GM23338 (cell line): ENCODE results near the gene CERK. TPM values are rescaled to one million over a fixed set of nuclear protein-coding genes. Genes with fewer than 3 reads are reported as not detected.

Experiments used
- ATAC-seq: fragments of 200-7000 bp; cut with Tn5 transposase; 3 replicates; pipeline ENCODE4 v1.9.1; 2020
- DNase-seq: peaks from one replicate; pipeline ENCODE4 v3.0.0-alpha.2; 2015; ENCODE audit warnings: low spot score
- H2AFZ ChIP-seq: fragments of 200-600 bp; sonication (generic); 2 replicates; pipeline ENCODE4 v1.8.0; 2016; ENCODE audit warnings: antibody characterized with exemption, mild to moderate bottlenecking, moderate library complexity
- H3F3A ChIP-seq: fragments of 200-600 bp; sonication (generic); replicated peaks from 2 replicates; pipeline ENCODE4 v1.8.0; 2017; ENCODE audit warnings: antibody characterized with exemption, mixed run types, low read depth
- H3K27ac ChIP-seq: fragments of 200-600 bp; sonication (generic); 2 replicates; pipeline ENCODE4 v1.6.1; 2016; ENCODE audit warnings: low read depth
- H3K27me3 ChIP-seq: fragments of 200-600 bp; sonication (generic); 2 replicates; pipeline ENCODE4 v1.8.0; 2016; ENCODE audit warnings: mild to moderate bottlenecking, mixed run types, moderate library complexity; ENCODE audit not compliant: insufficient read depth
- H3K36me3 ChIP-seq: fragments of 200-600 bp; sonication (generic); 2 replicates; pipeline ENCODE4 v1.8.0; 2016; ENCODE audit warnings: mild to moderate bottlenecking; ENCODE audit not compliant: insufficient read depth
- H3K4me1 ChIP-seq: fragments of 200-600 bp; sonication (generic); 2 replicates; pipeline ENCODE4 v1.8.0; 2016; ENCODE audit warnings: mild to moderate bottlenecking, moderate library complexity; ENCODE audit not compliant: insufficient read depth
- H3K4me2 ChIP-seq: fragments of 200-600 bp; sonication (generic); 2 replicates; pipeline ENCODE4 v1.7.1; 2017; ENCODE audit warnings: mixed run types
- H3K4me3 ChIP-seq: fragments of 200-600 bp; sonication (generic); 2 replicates; pipeline ENCODE4 v1.6.1; 2016; ENCODE audit warnings: mixed run types
- H3K79me2 ChIP-seq: fragments of 200-600 bp; sonication (generic); replicated peaks from 2 replicates; pipeline ENCODE4 v1.8.0; 2017; ENCODE audit warnings: mild to moderate bottlenecking; ENCODE audit not compliant: insufficient read depth
- H3K9me2 ChIP-seq: fragments of 200-600 bp; sonication (generic); 2 replicates; pipeline ENCODE4 v1.8.0; 2017; ENCODE audit not compliant: insufficient read depth
- H4K20me1 ChIP-seq: fragments of 200-600 bp; sonication (generic); replicated peaks from 2 replicates; pipeline ENCODE4 v1.8.0; 2017; ENCODE audit warnings: mild to moderate bottlenecking; ENCODE audit not compliant: insufficient read depth
- H3K27ac Mint-ChIP-seq: 2 replicates; pipeline ENCODE4 v1.8.0; 2020; ENCODE audit warnings: inconsistent platforms, mild to moderate bottlenecking, moderate library complexity, mixed read lengths
- H3K27me3 Mint-ChIP-seq: 3 replicates; pipeline ENCODE4 v1.8.0; 2022; ENCODE audit warnings: low read depth, mild to moderate bottlenecking, moderate library complexity, mixed read lengths, inconsistent platforms; ENCODE audit not compliant: insufficient read depth, poor library complexity
- H3K36me3 Mint-ChIP-seq: 3 replicates; pipeline ENCODE4 v1.8.0; 2021; ENCODE audit warnings: low read depth, mild to moderate bottlenecking, inconsistent platforms, moderate library complexity, mixed read lengths
- H3K4me1 Mint-ChIP-seq: 3 replicates; pipeline ENCODE4 v1.8.0; 2020; ENCODE audit warnings: mild to moderate bottlenecking, inconsistent platforms, mixed read lengths
- H3K4me3 Mint-ChIP-seq: 3 replicates; pipeline ENCODE4 v1.8.0; 2021; ENCODE audit warnings: moderate library complexity, mild to moderate bottlenecking, inconsistent platforms, mixed read lengths
- H3K9me3 Mint-ChIP-seq: 3 replicates; pipeline ENCODE4 v1.8.0; 2020; ENCODE audit warnings: moderate library complexity, mild to moderate bottlenecking, inconsistent platforms, mixed read lengths
- CREB1 ChIP-seq: fragments of 250-450 bp; sonication (Bioruptor Pico); IDR thresholded peaks from 2 replicates; pipeline ENCODE4 v1.5.0; 2020; ENCODE audit warnings: low read depth, mild to moderate bottlenecking, moderate library complexity
- EZH2phosphoT487 ChIP-seq: fragments of 200-600 bp; sonication (generic); IDR thresholded peaks from one replicate; pipeline ENCODE4 v1.8.1; 2018; ENCODE audit warnings: antibody characterized with exemption; ENCODE audit not compliant: unreplicated experiment
- JUNB ChIP-seq: IDR thresholded peaks from one replicate; pipeline ENCODE4 v1.6.1; 2016; ENCODE audit warnings: antibody characterized with exemption; ENCODE audit not compliant: unreplicated experiment
- polyA plus RNA-seq: library from polyadenylated mRNA; unstranded; fragments of >200 nt; fragmentation: Nextera tagmentation; extraction: Ambion mirVana; gene quantifications from 2 replicates; pipeline ENCODE4 v1.2.1, GENCODE V29; 2016
- total RNA-seq: library from RNA; depleted of rRNA; stranded (reverse); fragments of >200 nt; shearing (Covaris generic); gene quantifications from 2 replicates; pipeline ENCODE4 v1.2.3, GENCODE V29; 2014
- TF ChIP-seq, protein P1 (sequence below): fragments of 250-450 bp; sonication (Bioruptor Pico); IDR thresholded peaks from 2 replicates; pipeline ENCODE4 v1.5.0; 2020; ENCODE audit warnings: mild to moderate bottlenecking, moderate library complexity
- TF ChIP-seq, protein P2 (sequence below): IDR thresholded peaks from one replicate; pipeline ENCODE4 v1.6.1; 2018; ENCODE audit warnings: antibody characterized with exemption; ENCODE audit not compliant: unreplicated experiment

Gene CERK
- total and polyA plus RNA-seq, 2 experiments from 2014 or later = 12.7 to 62.9 TPM

DNA sequence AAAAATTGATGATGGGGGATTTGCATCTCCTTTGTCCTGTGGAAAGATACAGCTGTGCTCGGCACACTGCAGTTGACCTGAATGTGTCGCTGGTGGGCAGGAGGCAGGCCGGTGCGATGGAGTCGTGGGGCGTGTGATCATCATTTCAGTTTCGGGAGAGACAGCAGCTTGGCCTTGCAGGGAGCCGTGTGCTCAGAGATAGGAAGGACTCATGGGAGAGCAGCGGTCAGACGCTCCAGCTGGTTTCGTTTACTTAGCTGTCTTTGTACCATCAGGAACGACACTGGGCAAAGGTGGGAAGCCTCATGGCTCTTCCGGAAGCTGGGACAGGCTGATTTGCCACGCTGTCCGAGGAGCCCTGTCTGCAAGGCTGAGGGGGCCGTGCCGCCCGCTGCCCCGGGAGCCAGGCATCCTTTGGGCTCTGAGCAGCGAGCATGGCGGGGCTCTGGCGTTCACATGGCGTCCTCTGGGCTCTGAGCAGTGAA lies 85.2 kb downstream of the CERK start:
- Histone ChIP-seq H2AFZ (no peak overlapping the region), H4K20me1 (no peaks in the 10 kb centered on the region)
- H3K27ac Mint-ChIP-seq = peak overlapping the region; percentile 25; the same call in 1 of the 2 replicates

DNA sequence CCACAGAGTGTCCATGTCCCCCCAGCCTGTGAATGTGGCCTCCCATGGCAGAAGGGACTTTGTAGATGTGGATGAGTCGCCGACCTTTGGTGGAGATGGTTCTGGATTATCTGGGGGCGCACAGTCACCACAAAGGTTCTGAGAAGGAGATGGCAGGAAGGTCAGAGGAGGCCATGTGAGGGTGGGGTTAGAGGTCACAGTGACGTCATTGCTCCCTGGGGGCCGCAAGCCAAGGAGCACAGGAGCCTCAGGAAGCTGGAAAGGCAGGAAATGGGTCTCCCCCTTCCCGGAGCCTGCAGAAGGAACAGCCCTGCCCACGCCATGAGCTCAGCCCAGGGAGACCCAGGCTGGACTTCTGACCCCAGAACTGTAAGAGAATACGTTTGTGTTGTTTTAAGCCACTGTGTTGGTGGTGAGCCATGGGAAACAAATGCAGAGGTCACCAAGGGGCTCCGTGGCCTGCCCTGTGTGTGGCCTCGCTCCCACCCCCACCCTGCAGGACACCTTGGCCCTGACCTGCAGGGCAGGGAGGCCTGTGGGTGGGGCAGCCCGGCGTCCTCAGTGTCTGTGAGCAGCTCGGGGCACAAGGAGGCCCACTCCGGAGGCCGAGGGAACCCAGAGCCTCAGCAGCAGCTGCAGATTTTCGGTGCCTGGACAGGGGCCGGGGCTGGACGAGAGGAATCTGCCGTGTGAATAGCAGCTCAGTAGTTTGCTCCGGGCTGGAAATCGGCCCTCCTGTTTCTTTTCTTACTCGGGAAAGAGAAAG lies 85.8 kb downstream of the CERK start:
- no peak overlapping the region for H2AFZ ChIP-seq
- H3K27me3 Mint-ChIP-seq = peaks cover 14% of the 10 kb centered on the region
- H3F3A ChIP-seq = no peaks in the 10 kb centered on the region
- H3K36me3 Mint-ChIP-seq = no peaks in the 10 kb centered on the region
- H3K9me3 Mint-ChIP-seq = no peaks in the 10 kb centered on the region
- no peaks in the 10 kb centered on the region for H3K79me2 ChIP-seq
- H4K20me1 ChIP-seq = no peaks in the 10 kb centered on the region
- no peak overlapping the region for H3K4me2 ChIP-seq
- H3K27me3 ChIP-seq = no peaks in the 10 kb centered on the region
- H3K4me1 ChIP-seq = no peaks in the 10 kb centered on the region
- no peak overlapping the region for H3K4me3 Mint-ChIP-seq
- H3K27ac ChIP-seq = no peak overlapping the region
- no peak for TF ChIP-seq CREB1 (CRISPR knock-in tag)
- TF ChIP-seq, protein P1, sequence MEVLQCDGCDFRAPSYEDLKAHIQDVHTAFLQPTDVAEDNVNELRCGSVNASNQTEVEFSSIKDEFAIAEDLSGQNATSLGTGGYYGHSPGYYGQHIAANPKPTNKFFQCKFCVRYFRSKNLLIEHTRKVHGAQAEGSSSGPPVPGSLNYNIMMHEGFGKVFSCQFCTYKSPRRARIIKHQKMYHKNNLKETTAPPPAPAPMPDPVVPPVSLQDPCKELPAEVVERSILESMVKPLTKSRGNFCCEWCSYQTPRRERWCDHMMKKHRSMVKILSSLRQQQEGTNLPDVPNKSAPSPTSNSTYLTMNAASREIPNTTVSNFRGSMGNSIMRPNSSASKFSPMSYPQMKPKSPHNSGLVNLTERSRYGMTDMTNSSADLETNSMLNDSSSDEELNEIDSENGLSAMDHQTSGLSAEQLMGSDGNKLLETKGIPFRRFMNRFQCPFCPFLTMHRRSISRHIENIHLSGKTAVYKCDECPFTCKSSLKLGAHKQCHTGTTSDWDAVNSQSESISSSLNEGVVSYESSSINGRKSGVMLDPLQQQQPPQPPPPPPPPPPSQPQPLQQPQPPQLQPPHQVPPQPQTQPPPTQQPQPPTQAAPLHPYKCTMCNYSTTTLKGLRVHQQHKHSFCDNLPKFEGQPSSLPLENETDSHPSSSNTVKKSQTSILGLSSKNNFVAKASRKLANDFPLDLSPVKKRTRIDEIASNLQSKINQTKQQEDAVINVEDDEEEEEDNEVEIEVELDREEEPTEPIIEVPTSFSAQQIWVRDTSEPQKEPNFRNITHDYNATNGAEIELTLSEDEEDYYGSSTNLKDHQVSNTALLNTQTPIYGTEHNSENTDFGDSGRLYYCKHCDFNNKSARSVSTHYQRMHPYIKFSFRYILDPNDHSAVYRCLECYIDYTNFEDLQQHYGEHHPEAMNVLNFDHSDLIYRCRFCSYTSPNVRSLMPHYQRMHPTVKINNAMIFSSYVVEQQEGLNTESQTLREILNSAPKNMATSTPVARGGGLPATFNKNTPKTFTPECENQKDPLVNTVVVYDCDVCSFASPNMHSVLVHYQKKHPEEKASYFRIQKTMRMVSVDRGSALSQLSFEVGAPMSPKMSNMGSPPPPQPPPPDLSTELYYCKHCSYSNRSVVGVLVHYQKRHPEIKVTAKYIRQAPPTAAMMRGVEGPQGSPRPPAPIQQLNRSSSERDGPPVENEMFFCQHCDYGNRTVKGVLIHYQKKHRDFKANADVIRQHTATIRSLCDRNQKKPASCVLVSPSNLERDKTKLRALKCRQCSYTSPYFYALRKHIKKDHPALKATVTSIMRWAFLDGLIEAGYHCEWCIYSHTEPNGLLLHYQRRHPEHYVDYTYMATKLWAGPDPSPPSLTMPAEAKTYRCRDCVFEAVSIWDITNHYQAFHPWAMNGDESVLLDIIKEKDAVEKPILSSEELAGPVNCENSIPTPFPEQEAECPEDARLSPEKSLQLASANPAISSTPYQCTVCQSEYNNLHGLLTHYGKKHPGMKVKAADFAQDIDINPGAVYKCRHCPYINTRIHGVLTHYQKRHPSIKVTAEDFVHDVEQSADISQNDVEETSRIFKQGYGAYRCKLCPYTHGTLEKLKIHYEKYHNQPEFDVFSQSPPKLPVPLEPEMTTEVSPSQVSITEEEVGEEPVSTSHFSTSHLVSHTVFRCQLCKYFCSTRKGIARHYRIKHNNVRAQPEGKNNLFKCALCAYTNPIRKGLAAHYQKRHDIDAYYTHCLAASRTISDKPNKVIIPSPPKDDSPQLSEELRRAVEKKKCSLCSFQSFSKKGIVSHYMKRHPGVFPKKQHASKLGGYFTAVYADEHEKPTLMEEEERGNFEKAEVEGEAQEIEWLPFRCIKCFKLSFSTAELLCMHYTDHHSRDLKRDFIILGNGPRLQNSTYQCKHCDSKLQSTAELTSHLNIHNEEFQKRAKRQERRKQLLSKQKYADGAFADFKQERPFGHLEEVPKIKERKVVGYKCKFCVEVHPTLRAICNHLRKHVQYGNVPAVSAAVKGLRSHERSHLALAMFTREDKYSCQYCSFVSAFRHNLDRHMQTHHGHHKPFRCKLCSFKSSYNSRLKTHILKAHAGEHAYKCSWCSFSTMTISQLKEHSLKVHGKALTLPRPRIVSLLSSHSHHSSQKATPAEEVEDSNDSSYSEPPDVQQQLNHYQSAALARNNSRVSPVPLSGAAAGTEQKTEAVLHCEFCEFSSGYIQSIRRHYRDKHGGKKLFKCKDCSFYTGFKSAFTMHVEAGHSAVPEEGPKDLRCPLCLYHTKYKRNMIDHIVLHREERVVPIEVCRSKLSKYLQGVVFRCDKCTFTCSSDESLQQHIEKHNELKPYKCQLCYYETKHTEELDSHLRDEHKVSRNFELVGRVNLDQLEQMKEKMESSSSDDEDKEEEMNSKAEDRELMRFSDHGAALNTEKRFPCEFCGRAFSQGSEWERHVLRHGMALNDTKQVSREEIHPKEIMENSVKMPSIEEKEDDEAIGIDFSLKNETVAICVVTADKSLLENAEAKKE (CRISPR knock-in tag) = no peak
- no peak for ATAC-seq
- 0 out of 2 replicates have a peak, but pooled peaks cover 8% of the 10 kb centered on the region for H3K9me2 ChIP-seq
- peaks cover 13% of the 10 kb centered on the region for H3K4me1 Mint-ChIP-seq
- no peaks in the 10 kb centered on the region for H3K36me3 ChIP-seq
- no peak for DNase-seq
- peak overlapping the region; percentile 25; the same call in 1 of the 2 replicates for H3K27ac Mint-ChIP-seq
- no peak overlapping the region for H3K4me3 ChIP-seq

More for the DNA sequence above, 85.2 kb downstream of the CERK start:
- Mint-ChIP-seq H3K27me3 (peaks cover 18% of the 10 kb centered on the region), H3K9me3 (no peaks in the 10 kb centered on the region), H3K4me3 (no peak overlapping the region), H3K4me1 (peaks cover 13% of the 10 kb centered on the region), H3K36me3 (no peaks in the 10 kb centered on the region)
- TF ChIP-seq JUNB = no peak
- no peak for TF ChIP-seq EZH2phosphoT487
- TF ChIP-seq, protein P2, sequence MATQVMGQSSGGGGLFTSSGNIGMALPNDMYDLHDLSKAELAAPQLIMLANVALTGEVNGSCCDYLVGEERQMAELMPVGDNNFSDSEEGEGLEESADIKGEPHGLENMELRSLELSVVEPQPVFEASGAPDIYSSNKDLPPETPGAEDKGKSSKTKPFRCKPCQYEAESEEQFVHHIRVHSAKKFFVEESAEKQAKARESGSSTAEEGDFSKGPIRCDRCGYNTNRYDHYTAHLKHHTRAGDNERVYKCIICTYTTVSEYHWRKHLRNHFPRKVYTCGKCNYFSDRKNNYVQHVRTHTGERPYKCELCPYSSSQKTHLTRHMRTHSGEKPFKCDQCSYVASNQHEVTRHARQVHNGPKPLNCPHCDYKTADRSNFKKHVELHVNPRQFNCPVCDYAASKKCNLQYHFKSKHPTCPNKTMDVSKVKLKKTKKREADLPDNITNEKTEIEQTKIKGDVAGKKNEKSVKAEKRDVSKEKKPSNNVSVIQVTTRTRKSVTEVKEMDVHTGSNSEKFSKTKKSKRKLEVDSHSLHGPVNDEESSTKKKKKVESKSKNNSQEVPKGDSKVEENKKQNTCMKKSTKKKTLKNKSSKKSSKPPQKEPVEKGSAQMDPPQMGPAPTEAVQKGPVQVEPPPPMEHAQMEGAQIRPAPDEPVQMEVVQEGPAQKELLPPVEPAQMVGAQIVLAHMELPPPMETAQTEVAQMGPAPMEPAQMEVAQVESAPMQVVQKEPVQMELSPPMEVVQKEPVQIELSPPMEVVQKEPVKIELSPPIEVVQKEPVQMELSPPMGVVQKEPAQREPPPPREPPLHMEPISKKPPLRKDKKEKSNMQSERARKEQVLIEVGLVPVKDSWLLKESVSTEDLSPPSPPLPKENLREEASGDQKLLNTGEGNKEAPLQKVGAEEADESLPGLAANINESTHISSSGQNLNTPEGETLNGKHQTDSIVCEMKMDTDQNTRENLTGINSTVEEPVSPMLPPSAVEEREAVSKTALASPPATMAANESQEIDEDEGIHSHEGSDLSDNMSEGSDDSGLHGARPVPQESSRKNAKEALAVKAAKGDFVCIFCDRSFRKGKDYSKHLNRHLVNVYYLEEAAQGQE = no peak
- H3K27me3 ChIP-seq = no peaks in the 10 kb centered on the region
- H3F3A ChIP-seq = no peaks in the 10 kb centered on the region
- H3K27ac ChIP-seq = no peak overlapping the region
- no peak overlapping the region for H3K4me3 ChIP-seq
- no peaks in the 10 kb centered on the region for H3K4me1 ChIP-seq
- ATAC-seq = no peak
- DNase-seq = no peak
- no peaks in the 10 kb centered on the region for H3K36me3 ChIP-seq
- H3K4me2 ChIP-seq = no peak overlapping the region
- no peaks in the 10 kb centered on the region for H3K79me2 ChIP-seq
- 0 out of 2 replicates have a peak, but pooled peaks cover 6% of the 10 kb centered on the region for H3K9me2 ChIP-seq
